Germinal center (tissue), 1 donor: ENCODE results near the gene TTC21A.
"Not testable (repeated sequence)": the region's sequence is repeated elsewhere in the genome, so short reads cannot be mapped to it uniquely, and the experiment has no call there.

Source experiments
- DNase-seq: peaks from one replicate; pipeline ENCODE4 v3.0.0; 2012; ENCODE audit warnings: mixed read lengths, low spot score

Gene TTC21A

GRCh38 chr3:39107388-39108199, at the start of gene TTC21A, which contains the start of gene GORASP1:
TTC21A (plus strand) TSS chr3:39107680; CDS start chr3:39107838, 158 bp downstream.
GORASP1 (minus strand) TSS chr3:39107627; CDS start chr3:39107541, 86 bp downstream.
- peak; percentile 81 for DNase-seq

DNA sequence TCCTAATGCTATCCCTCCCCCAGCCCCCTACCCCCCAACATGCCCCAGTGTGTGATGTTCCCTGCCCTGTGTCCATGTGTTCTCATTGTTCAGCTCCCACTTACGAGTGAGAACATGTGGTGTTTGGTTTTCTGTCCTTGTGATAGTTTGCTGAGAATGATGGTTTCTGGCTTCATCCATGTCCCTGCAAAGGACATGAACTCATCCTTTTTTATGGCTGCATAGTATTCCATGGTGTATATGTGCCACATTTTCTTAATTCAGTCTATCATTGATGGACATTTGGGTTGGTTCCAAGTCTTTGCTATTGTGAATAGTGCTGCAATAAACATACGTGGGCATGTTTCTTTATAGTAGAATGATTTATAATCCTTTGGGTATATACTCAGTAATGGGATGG, 46.3 kb upstream of the TTC21A start:
- DNase-seq: not testable (repeated sequence)

- DNase-seq: no peak
Observed at GRCh38 chr3:39062180-39062579, 45.3 kb upstream of the TTC21A start.

- DNase-seq: no peak
Observed at GRCh38 chr3:39063143-39063542, 44.3 kb upstream of the TTC21A start.

GRCh38 chr3:39064646-39065045, 42.8 kb upstream of the TTC21A start:
- DNase-seq: no peak

GRCh38 chr3:39065197-39065596, 42.3 kb upstream of the TTC21A start:
- peak; percentile 73 for DNase-seq

DNA sequence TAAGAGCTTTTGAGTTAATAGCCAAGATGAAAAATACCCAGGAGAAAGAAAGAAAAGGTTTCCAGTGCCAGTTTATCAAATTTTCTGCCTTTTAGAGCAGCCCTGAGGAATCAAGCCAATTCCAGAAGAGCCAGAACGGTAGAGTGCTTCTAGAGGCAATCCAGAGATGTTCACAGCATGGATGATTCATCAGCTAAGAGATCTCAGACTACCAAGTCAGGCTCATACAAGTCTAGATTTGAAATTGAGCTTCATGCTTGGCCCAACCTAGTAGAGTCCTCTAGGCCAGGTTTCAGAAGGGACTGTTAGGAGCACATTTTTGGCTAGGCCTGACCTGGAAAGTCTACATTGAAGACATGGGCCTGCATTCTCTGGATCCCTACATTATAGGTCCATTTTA, 40.2 kb upstream of the TTC21A start:
- no peak for DNase-seq

DNA sequence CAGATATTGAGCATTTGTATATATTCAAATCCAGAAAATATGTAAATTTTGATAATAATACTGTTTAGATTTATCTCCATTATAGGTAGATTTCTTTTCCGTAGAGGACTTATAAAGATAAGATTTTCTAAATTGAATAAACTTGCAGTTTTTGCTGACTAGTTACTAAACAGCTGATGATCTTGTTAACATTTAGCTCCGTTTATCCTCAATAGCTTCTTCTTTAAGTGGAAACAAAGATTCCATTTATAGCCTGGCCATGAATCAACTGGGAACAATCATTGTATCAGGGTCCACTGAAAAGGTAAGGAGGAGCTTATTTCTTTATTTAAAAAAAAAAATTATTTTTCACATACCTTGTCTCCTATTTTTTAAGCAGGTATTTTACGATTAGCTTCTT, 38.9 kb upstream of the TTC21A start:
- no peak for DNase-seq

DNA sequence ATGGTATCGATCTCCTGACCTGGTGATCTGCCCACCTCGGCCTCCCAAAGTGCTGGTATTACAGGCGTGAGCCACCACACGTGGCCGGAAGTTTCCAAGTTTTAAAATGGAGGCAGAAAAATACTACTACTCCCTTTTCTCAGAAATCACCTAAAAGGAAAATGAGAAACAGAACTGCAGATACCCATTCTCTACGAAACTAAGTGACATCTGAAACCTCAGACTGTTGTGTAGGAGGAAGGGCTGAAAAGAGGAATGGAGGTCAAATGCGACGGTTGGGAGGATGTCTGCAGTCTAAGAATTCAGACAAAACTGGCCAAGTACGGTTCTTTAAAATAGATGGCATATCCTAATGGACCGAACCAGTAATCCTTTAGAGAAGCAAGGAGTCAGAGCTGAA, 31.6 kb upstream of the TTC21A start:
- DNase-seq: no peak

DNA sequence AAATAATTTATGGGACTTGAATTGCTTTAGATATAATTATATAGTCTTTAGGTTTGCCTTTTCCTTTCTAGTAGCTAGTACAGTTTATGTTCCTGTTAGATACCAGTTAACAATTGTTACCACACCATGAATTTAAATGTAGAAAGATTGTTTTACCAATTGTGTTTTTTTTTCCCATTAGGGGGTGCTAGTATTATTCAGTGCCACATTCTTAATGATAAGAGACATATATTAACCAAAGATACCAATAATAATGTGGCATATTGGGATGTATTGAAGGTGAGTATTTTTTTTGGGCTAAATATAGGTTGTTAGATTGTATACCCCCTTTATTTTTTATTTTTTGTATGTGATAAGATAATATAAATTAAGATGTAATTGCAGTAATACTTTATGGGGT, 27.9 kb upstream of the TTC21A start:
- DNase-seq: no peak

- no peak for DNase-seq
Observed at GRCh38 chr3:39080026-39080425, 27.5 kb upstream of the TTC21A start.

GRCh38 chr3:39082666-39083313, 24.7 kb upstream of the TTC21A start:
- DNase-seq: no peak

DNA sequence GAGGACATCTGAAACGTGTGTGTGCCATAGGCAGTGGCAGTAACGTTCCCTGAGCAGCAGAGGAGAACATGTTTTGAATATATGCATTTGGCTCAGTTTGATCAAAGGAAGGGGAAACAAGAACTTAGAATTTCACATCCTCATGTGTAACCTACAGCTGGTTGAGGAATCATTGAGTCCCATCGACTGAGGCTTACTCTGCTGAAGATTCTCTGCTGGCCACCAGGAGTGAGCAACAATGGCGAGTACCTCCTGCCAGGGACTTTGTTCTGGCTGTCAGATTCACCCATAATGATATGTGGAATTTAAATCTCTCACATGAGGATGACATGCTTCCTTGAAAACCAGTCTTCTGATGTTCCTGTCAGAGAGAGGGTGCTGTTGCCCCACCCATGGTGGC, 21.3 kb upstream of the TTC21A start:
- DNase-seq: peak; percentile 75

GRCh38 chr3:39088456-39088855, 19.0 kb upstream of the TTC21A start:
- DNase-seq: no peak

GRCh38 chr3:39088889-39089288, 18.6 kb upstream of the TTC21A start:
- DNase-seq: no peak

- no peak for DNase-seq
Observed at GRCh38 chr3:39090922-39091321, 16.6 kb upstream of the TTC21A start.

DNA sequence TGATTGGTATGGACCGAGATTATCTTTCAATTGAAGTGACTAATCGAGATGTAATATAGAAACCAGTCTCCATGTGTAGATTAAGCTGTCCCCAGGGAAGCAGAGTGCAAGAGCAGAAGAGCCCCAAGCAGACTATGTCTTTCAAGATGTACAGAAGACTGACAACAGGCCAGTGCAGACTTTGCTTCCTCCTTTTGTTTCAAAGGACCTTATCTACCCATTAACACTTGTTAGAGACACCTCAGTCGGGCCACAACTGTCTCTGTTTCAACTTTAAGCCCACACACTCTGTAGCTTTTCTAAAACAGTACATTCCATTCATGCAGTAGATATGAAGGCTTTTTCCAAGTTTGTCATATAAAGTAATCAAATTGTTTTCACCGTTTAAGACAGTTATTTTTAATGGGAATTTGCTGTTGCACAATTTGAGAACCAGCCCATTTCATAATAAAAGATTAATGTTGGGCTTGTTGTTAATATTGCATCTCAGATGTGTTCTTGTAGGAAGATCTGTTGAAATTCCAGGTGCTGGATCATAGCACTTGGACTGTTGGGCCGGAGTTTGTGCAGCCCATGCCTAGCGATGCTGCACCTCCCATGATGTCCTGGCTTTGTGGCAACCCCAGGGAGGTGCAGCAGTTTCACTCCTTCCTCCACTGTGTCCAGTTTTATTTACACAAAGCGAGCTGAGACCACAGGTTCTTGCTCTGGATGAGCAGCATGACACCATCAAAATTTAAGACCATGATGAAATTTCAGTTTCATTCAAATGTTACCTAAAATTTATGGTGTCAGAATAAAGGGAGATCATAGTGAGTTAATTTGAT, 12.4 kb upstream of the TTC21A start:
- no peak for DNase-seq

DNA sequence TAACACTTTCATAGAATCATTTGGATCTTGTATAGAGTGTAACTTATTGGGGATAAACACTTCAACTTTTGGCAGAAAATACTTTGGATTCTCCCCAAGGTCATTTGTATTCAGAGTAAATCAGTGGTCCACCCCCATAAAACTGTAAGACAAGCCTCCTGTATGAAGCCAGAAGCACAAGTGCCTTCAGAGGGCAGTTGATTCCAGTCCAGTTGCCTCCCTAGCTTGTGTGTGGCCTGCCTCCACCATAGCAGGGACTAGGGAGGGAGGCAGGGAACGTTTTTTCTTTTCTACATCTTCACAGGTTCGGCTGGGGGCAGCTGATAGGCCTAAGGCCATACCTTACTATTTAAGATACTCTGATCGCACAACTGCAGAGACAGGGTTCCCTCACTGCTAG, 11.7 kb upstream of the TTC21A start:
- no peak for DNase-seq

DNA sequence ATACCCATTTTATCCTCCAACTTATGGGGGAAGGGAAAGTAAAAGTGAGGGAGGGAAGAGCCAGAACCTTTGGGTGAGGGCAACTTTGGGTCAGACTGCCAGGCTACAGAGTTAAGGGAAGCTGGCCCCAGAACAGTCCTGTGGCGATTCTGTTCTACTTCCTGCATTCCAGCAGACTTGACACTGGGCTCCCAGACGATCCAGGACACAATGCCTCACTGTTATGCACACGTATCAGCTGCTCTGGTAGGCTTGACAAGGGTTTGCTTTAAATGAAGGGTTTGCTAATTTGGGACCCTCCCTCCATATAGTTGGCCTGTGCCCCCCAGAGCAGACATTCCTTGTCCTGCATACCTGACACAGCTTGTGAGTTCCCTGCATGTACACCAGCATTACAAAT, 10.7 kb upstream of the TTC21A start:
- DNase-seq: no peak

GRCh38 chr3:39097716-39098472, 9.6 kb upstream of the TTC21A start:
- no peak for DNase-seq

GRCh38 chr3:39098473-39099000, 8.9 kb upstream of the TTC21A start:
- DNase-seq: no peak

DNA sequence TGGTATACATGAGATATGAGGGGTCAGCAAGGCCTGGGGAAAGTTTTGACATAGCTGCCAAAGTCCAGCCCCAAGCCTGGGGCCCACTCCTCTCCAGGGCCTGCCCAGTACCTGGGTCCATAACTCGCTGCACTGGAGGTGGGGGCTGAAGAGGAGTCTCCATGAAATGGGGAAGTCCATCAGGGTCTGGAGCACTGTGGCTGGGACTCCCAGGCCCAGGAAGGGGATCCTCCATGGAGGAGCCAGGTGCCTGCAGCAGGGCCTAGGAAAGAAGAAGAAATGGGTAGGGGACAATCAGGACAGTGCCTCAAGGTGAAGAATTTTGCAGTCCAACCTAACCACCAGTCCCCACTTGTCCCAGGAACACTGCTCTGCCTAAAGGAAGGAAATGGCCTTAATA, 8.2 kb upstream of the TTC21A start:
- no peak for DNase-seq
